K562 (cell line): ENCODE measurements around the gene SEH1L. TPM values are rescaled to one million over a fixed set of nuclear protein-coding genes. Genes with fewer than 3 reads are reported as not detected.

ENCODE experiments used
- ATAC-seq: fragments of 200-7000 bp; cut with Tn5 transposase; 3 replicates; pipeline ENCODE4 v1.9.1; 2020; ENCODE audit warnings: moderate library complexity
- BruUV-seq: library from RNA; stranded (reverse); fragments of 400-500 nt; replicated peaks from 2 replicates; lab custom pipeline; 2021; lab: Mats Ljungman, UMichigan
- CTCF ChIA-PET: fragments of 300-600 bp; formaldehyde crosslinking; extraction: SDS; loops from one replicate; lab custom pipeline; 2021; ENCODE audit warnings: low intra/inter-chr PET ratio; lab: Yijun Ruan, JAX
- POLR2A ChIA-PET: fragments of 300-600, 350-650 bp; sonication (Branson Sonifier 250); formaldehyde crosslinking; extraction: SDS; loops from one replicate; lab custom pipeline; 2021; ENCODE audit warnings: antibody characterized with exemption, inconsistent platforms; lab: Yijun Ruan, JAX
- DNase-seq, 4 experiments: peaks; one replicate each; pipeline versions ENCODE4 v3.0.0 to v3.0.0-alpha.2; 2011 to 2018; ENCODE audit warnings: low spot score in 3 of 4, mixed read lengths in 3 of 4; ENCODE audit errors: extremely low read depth in 1 of 4
- FAIRE-seq: peaks from 2 replicates; lab custom pipeline; 2011; peaks lifted over from hg19 to GRCh38; lab: Jason Lieb, UNC
- H2AFZ ChIP-seq: 2 replicates; pipeline ENCODE4 v1.6.0; 2011; ENCODE audit warnings: low read depth, low read length, control low read depth, inconsistent platforms
- H3K27ac ChIP-seq: fragments of 200-600 bp; 3 replicates; pipeline ENCODE4 v1.8.0; 2011; ENCODE audit warnings: low read depth, mild to moderate bottlenecking, control low read depth, inconsistent platforms, low read length, moderate library complexity, mixed read lengths; ENCODE audit errors: extremely low read depth
- H3K27me3 ChIP-seq, 2 experiments: fragments of 300-600 bp in 1 of 2; 2 replicates in 1 of 2; 3 replicates in 1 of 2; pipeline versions ENCODE4 v1.6.0 to v1.8.0; 2011; ENCODE audit warnings: inconsistent platforms in 2 of 2, low read length in 2 of 2, mild to moderate bottlenecking in 1 of 2, mixed read lengths in 1 of 2, moderate library complexity in 1 of 2; ENCODE audit not compliant: control insufficient read depth in 2 of 2, insufficient read depth in 2 of 2
- H3K36me3 ChIP-seq: fragments of 300-600 bp; 3 replicates; pipeline ENCODE4 v1.8.0; 2011; ENCODE audit warnings: mild to moderate bottlenecking, low read length, inconsistent platforms; ENCODE audit not compliant: control insufficient read depth, insufficient read depth
- H3K4me1 ChIP-seq, 2 experiments: fragments of 200-600 bp in 1 of 2; replicated peaks in 1 of 2; 2 replicates in 1 of 2; 3 replicates in 1 of 2; pipeline versions ENCODE4 v1.5.1 to v1.8.0; 2011; ENCODE audit warnings: inconsistent platforms in 2 of 2, low read length in 2 of 2, mild to moderate bottlenecking in 1 of 2, mixed read lengths in 1 of 2, moderate library complexity in 1 of 2; ENCODE audit not compliant: control insufficient read depth in 2 of 2, insufficient read depth in 2 of 2
- H3K4me2 ChIP-seq: 2 replicates; pipeline ENCODE4 v1.6.1; 2011; ENCODE audit warnings: low read length, control low read depth, inconsistent platforms, mixed read lengths; ENCODE audit not compliant: insufficient read depth
- H3K4me3 ChIP-seq: fragments of 200-600 bp; sonication (generic), shearing (Covaris generic); 2 replicates; pipeline ENCODE4 v1.5.1; 2016; ENCODE audit warnings: control low read depth, inconsistent platforms
- H3K79me2 ChIP-seq: fragments of 200-600 bp; 3 replicates; pipeline ENCODE4 v1.8.0; 2011; ENCODE audit warnings: low read length, inconsistent platforms; ENCODE audit not compliant: control insufficient read depth, insufficient read depth
- H3K9ac ChIP-seq, 2 experiments: 2 replicates each; pipeline versions ENCODE4 v1.6.0 to v1.6.1; 2011; ENCODE audit warnings: low read depth in 2 of 2, low read length in 2 of 2, control low read depth in 1 of 2, inconsistent platforms in 1 of 2, mild to moderate bottlenecking in 1 of 2, mixed read lengths in 1 of 2; ENCODE audit not compliant: insufficient read depth in 1 of 2
- H3K9me1 ChIP-seq: one replicate; pipeline ENCODE4 v1.6.0; 2011; ENCODE audit warnings: inconsistent platforms, mild to moderate bottlenecking, low read length, moderate library complexity; ENCODE audit not compliant: control insufficient read depth, insufficient read depth
- H3K9me3 ChIP-seq: replicated peaks from 2 replicates; pipeline ENCODE4 v1.5.1; 2011; ENCODE audit warnings: low read depth, low read length, inconsistent platforms; ENCODE audit not compliant: control insufficient read depth, insufficient read depth
- H4K20me1 ChIP-seq: replicated peaks from 2 replicates; pipeline ENCODE4 v1.6.1; 2011; ENCODE audit warnings: low read length, inconsistent platforms, mixed read lengths; ENCODE audit not compliant: control insufficient read depth, insufficient read depth
- BCL6 ChIP-seq: fragments of 250-450 bp; sonication (Bioruptor Pico); IDR thresholded peaks from 2 replicates; pipeline ENCODE4 v1.4.0; 2020
- BCOR ChIP-seq: fragments of 450-650 bp; IDR thresholded peaks from 2 replicates; pipeline ENCODE4 v1.6.1; 2016
- PCBP1 ChIP-seq: fragments of 200-400 bp; formaldehyde crosslinking; IDR thresholded peaks from 2 replicates; pipeline ENCODE4 v1.6.1; 2018; ENCODE audit warnings: mild to moderate bottlenecking, low read depth, low read length; ENCODE audit not compliant: poor library complexity, severe bottlenecking
- SAFB ChIP-seq: fragments of 200-400 bp; formaldehyde crosslinking; IDR thresholded peaks from 2 replicates; pipeline ENCODE4 v1.6.1; 2017; ENCODE audit warnings: low read depth, low read length, borderline replicate concordance
- SMAD2 ChIP-seq: fragments of 150-350 bp; IDR thresholded peaks from 2 replicates; pipeline ENCODE4 v1.6.1; 2014; ENCODE audit warnings: low read depth, mild to moderate bottlenecking, low read length
- SMARCC2 ChIP-seq: fragments of 450-650 bp; IDR thresholded peaks from 2 replicates; pipeline ENCODE4 v1.6.1; 2017; ENCODE audit warnings: antibody characterized with exemption, moderate library complexity, mild to moderate bottlenecking, low read depth
- WGBS: fragments of 100-300 bp; shearing (Covaris generic); methylation state at CpG from one replicate; pipeline ENCODE4 v1.1.6; 2016; ENCODE audit warnings: low coverage, mixed read lengths; ENCODE audit not compliant: insufficient coverage; ENCODE audit errors: missing lambda C conversion rate; 5-methylcytosine and 5-hydroxymethylcytosine counted together
- in situ Hi-C: fragments of 300-500 bp; cut with MboI; formaldehyde crosslinking; loops from 4 replicates; pipeline ENCODE4 v1.15.0; 2018; ENCODE audit warnings: inconsistent platforms, mixed read lengths
- intact Hi-C: fragments of 100-400 bp; cut with micrococcal nuclease; formaldehyde crosslinking; loops from 2 replicates; pipeline ENCODE4 v1.14.2; 2022
- polyA plus RNA-seq, 8 experiments: library from polyadenylated mRNA; depleted of rRNA in 4 of 8; stranded (reverse) in 5 of 8; unstranded in 3 of 8; fragments of >200 nt; fragmentation: Nextera tagmentation in 2 of 8; fragmentation: Illumina TruSeq in 1 of 8; extraction: Ambion mirVana in 2 of 8; extraction: Trizol in 1 of 8; gene quantifications; 2 replicates each; pipeline versions ENCODE4 v1.2.1 to v1.2.3, GENCODE V29; 2011 to 2014; ENCODE audit warnings: inconsistent platforms in 1 of 8, missing spikeins in 1 of 8
- total RNA-seq, 7 experiments: library from RNA; depleted of rRNA in 6 of 7; stranded (reverse); fragments of >200 nt in 6 of 7; fragmentation: Illumina TruSeq in 2 of 7; extraction: Trizol in 2 of 7; gene quantifications; 2 replicates each; pipeline versions ENCODE4 v1.2.1 to v1.2.3, GENCODE V29; 2011 to 2021; ENCODE audit warnings: low replicate concordance in 1 of 7
- TF ChIP-seq, protein P1 (sequence below): sonication (generic); formaldehyde crosslinking; IDR thresholded peaks from 2 replicates; pipeline ENCODE4 v1.8.0; 2023; ENCODE audit warnings: mild to moderate bottlenecking, missing genetic modification reagents

Gene SEH1L
- total and polyA plus RNA-seq, 9 of the 15 experiments (the other 6 are each of a cell fraction or from before 2014, with no cell fraction given), result 62.2 to 180 (median 108) TPM

DNA sequence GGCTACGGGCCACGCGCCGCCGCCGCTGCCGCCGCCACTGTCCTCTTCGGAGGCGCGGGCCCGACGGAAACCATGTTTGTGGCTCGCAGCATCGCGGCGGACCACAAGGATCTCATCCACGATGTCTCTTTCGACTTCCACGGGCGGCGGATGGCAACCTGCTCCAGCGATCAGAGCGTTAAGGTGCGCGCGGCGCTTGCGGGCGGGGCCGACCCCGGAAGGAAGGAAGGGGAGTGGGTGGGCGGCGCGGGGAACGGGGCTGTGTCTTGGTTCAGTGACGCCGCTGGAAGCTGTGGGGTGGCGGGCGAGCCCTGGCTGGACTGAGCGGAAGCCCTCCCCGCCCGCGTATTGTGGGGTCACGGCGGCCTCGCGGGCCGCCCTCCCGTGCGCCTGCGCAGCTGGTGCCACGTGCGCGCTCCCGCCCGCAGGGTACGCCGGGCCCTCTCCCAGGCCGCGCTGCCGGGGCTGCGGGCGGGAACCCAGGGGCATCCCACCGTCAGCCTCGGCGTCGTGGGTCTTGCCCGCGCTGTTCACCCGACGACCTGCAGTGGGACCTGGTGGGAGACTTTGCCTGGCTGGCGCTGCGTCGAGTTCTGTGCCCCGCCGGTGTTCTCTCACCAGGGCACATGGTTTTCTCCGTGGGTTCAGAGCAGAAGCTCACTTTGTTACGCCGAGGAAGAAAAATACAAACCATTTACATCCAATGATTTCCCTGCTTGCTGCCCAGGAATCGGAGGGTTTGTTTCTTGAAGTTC lies 416 bp downstream of the SEH1L start (continued):
- TF ChIP-seq, protein P1, sequence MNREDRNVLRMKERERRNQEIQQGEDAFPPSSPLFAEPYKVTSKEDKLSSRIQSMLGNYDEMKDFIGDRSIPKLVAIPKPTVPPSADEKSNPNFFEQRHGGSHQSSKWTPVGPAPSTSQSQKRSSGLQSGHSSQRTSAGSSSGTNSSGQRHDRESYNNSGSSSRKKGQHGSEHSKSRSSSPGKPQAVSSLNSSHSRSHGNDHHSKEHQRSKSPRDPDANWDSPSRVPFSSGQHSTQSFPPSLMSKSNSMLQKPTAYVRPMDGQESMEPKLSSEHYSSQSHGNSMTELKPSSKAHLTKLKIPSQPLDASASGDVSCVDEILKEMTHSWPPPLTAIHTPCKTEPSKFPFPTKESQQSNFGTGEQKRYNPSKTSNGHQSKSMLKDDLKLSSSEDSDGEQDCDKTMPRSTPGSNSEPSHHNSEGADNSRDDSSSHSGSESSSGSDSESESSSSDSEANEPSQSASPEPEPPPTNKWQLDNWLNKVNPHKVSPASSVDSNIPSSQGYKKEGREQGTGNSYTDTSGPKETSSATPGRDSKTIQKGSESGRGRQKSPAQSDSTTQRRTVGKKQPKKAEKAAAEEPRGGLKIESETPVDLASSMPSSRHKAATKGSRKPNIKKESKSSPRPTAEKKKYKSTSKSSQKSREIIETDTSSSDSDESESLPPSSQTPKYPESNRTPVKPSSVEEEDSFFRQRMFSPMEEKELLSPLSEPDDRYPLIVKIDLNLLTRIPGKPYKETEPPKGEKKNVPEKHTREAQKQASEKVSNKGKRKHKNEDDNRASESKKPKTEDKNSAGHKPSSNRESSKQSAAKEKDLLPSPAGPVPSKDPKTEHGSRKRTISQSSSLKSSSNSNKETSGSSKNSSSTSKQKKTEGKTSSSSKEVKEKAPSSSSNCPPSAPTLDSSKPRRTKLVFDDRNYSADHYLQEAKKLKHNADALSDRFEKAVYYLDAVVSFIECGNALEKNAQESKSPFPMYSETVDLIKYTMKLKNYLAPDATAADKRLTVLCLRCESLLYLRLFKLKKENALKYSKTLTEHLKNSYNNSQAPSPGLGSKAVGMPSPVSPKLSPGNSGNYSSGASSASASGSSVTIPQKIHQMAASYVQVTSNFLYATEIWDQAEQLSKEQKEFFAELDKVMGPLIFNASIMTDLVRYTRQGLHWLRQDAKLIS (CRISPR knock-in tag), result peak; percentile 89
- TF ChIP-seq SMAD2 (no peak), BCL6 (CRISPR knock-in tag) (no peak), SAFB (peak; percentile 69), PCBP1 (peak; percentile 23), SMARCC2 (no peak)

DNA sequence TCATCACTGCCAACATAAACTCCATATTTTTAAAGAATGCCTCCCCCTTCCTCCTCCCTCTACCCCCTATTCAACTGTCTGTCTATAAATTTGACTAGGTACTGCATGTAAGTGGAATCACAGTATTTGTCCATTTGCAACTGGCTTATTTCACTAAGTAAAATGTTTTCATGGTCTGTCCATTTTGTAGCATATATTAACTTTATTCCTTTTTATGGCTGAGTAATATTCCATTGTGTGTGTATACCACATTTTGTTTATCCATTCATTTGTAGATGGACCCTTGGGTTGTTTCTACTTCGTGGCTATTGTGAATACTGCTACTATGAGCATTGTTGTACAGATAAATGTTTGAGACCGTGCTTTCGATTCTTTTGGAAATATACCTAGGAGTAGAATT lies 10.7 kb downstream of the SEH1L start:
- DNase-seq (no peak), FAIRE-seq (no peak), ATAC-seq (no peak)
- H3K4me2 ChIP-seq, result no peak overlapping the region
- H3K9me1 ChIP-seq, result no peaks in the 10 kb centered on the region
- no peak overlapping the region for H3K4me3 ChIP-seq
- no peak overlapping the region for H3K9ac ChIP-seq
- ChIA-PET CTCF (no interaction called here), POLR2A (no interaction called here)
- no peak overlapping the region for H2AFZ ChIP-seq
- intact Hi-C loops, result no loop called here
- peaks cover 84% of the 10 kb centered on the region for H3K36me3 ChIP-seq
- no peaks in the 10 kb centered on the region for H3K27me3 ChIP-seq
- H3K4me1 ChIP-seq, result peaks cover 0 to 17% of the 10 kb centered on the region in 2 experiments; a peak in 4 of 5 replicates
- 100% methylated on average over 3 of the region's 3 CpGs for WGBS
- no peaks in the 10 kb centered on the region for H4K20me1 ChIP-seq
- H3K27ac ChIP-seq, result no peak overlapping the region
- H3K9me3 ChIP-seq, result no peaks in the 10 kb centered on the region
- in situ Hi-C loops, result no loop called here
- H3K79me2 ChIP-seq, result peaks cover 67% of the 10 kb centered on the region
- BruUV-seq, result no TSS peak
- TF ChIP-seq BCOR, result peak; percentile 26; the same call in 1 of the 2 replicates
